Left cardiac atrium (tissue), 4 donors: ENCODE measurements around the gene ADAMTS13. TPM values are rescaled to one million over a fixed set of nuclear protein-coding genes. Genes with fewer than 3 reads are reported as not detected.

Source experiments
- ATAC-seq, 2 donors: fragments of 200-7000 bp; cut with Tn5 transposase; one replicate each; pipeline ENCODE4 v1.9.1; 2020; ENCODE audit warnings: mild to moderate bottlenecking in 2 of 2, moderate library complexity in 2 of 2
- DNase-seq: peaks from one replicate; pipeline ENCODE4 v3.0.0-alpha.2; 2020
- intact Hi-C, 2 donors: fragments of 100-400 bp; cut with DNase I; formaldehyde crosslinking; loops; one replicate each; pipeline versions ENCODE4 v1.14.1 to v1.15.1; 2022 to 2023
- total RNA-seq, 2 donors: library from RNA; stranded (reverse); fragmentation: NEBNext Ultra II Directional; extraction: Animal tissue kit (Norgen Biotek cat#: 25700); gene quantifications; one replicate each; pipeline ENCODE4 v1.2.1, GENCODE V29; 2021
- donor health status: DM: no; HTN: yes; CAD: no.
- donor health status: DM: no; HTN: yes; CAD: no; lungs with severe emphysema.
- donor health status: DM: yes; HTN: yes; CAD: no.
- donor health status: Dilated cardiomyopathy.

ADAMTS13 gene
- total RNA-seq, 2 donors from 2014 or later: 2.0 to 2.3 TPM

DNA sequence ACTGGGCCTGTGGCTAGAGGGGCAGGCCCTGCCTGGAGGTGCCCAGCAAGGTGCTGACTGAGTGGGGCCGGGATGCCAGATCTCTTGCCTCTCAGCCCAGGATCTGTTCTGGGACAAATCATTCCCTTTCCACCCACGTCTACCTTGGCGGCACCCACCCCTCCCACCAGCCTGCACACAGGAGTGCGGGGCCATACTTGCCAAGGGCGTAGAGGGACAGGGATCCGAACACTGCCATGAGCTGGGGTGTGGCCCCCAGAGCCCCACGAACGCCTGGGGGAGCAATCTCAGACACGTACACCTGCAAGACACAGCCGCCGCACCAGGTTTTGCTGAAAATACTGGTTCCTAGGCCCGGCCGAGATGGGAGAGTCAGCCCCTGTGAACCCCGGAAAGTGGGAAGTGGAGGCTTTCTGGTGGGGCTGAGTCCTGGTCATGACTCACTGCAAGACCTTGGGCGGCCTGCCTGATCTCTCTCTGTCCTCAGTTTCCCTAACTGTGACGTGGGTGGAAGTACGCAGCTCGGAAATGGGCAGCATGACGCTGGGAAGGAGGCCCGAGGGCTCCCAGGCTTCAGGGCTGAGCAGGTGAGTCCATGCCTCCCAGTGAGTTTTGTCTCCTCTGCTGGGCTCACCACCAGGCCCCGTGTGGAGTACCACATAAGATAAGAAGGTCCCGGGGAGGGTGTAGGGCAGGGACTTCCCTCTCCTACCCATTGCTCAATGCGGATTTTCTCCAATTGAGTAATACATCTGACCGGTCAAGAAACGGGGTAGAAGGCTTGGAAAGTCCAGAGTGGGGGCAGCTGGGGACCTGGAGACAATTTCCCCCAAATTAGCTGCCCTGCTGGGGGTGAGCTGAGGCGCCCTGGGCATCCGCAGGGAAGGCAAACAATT lies 54.1 kb downstream of the ADAMTS13 start:
- no peak for ATAC-seq

GRCh38 chr9:133476941-133477340 lies 54.8 kb downstream of the ADAMTS13 start:
- ATAC-seq: no peak
- intact Hi-C loops: no loop called here
- no peak for DNase-seq

More for the DNA sequence above, 54.1 kb downstream of the ADAMTS13 start:
- no peak for DNase-seq
- intact Hi-C loops: no loop called here

DNA sequence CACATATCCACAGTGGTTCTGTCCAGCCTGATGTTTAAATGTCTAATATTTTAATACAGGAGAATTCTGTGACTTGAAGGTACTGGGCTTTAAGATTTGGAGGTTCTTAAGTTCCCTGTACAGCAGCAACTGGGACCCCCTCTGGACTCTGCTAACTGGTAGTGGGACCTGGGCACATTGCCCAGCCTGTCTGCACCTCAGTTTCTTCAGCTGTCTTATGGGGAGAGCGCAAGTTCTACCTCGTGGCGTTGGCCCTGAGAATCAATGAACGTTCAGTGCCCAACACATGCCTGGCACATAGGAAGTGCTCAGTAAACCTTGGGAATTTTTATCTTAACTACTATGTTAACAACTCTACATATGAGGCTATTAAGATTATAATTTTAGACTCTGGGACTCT lies 55.3 kb downstream of the ADAMTS13 start:
- no peak for DNase-seq

DNA sequence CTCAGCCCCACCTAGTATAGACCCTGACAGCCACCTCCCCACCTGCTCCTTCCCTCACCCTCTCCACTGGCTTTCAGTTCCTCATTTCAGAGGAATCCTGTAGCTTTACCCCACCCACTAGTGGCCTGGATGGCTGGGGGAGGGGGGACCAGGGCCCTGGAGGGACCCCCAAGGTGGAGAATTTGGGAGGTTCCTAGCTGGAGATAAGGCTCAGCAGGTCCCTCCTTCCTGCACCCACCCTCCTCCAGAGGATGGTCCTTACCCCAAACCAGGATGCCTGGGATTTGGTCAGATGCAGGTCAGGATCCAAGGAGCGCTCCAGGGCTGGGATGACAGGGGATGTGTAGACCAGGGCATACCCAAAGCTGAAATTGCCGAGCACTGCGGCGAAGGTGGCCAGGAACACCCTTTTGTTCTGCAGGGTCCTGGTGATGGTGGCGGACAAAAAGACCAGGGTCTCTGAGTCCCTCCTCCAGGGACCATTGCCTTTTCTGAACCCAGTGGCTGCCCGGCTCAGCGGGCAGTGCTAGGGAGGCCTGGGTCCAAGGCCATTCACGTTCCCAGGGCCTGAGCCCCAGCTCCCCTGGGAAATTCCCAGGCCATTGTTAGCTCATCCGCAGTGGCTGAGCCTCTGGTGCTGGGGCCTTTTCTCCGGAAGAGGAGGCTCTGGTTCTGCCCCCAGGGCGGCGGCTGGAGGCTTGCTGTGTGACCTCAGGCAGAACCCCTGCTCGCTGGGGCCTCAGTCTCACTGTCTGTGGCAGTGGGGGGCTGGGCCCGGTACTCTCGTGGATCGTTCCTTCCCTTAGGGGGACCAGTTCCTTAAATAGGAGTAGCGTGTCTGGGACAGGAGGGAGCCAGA lies 56.1 kb downstream of the ADAMTS13 start:
- peak; percentile 60 for DNase-seq

More for the DNA sequence above, 55.3 kb downstream of the ADAMTS13 start:
- intact Hi-C loops: no loop called here
- no peak for ATAC-seq

GRCh38 chr9:133478851-133479711 lies 56.9 kb downstream of the ADAMTS13 start, which contains the start of gene SLC2A6:
Gene SLC2A6 (minus strand): TSS chr9:133479099. CDS start chr9:133479059, 40 bp downstream.
- ATAC-seq (peak; percentile 99), DNase-seq (peak; percentile 93)
- intact Hi-C loops: no loop called here

More for the DNA sequence above, 56.1 kb downstream of the ADAMTS13 start:
- intact Hi-C loops: no loop called here
- peak; percentile 36 to 52 for ATAC-seq

DNA sequence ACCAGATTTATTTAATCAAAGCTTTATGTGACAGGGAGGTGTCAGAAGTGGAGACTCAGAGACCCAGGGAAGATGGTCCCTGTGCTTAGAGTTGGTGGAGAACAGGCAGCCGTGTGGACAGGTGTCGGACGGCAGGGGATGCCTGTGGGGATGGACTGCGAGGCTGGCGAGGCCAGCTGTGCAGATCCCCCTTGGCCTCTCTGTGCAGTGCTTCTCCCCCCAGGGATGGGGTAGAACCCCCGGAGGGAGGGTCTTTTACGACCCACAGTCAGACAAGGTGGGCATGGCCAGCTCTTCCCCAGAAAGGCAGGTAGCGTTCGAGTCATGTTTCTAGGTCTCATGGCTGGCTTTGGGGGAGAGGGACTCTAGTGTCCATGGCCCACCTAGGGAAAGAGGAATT lies 61.4 kb downstream of the ADAMTS13 start:
- DNase-seq: peak; percentile 9
- intact Hi-C loops: no loop called here
- ATAC-seq: no peak

DNA sequence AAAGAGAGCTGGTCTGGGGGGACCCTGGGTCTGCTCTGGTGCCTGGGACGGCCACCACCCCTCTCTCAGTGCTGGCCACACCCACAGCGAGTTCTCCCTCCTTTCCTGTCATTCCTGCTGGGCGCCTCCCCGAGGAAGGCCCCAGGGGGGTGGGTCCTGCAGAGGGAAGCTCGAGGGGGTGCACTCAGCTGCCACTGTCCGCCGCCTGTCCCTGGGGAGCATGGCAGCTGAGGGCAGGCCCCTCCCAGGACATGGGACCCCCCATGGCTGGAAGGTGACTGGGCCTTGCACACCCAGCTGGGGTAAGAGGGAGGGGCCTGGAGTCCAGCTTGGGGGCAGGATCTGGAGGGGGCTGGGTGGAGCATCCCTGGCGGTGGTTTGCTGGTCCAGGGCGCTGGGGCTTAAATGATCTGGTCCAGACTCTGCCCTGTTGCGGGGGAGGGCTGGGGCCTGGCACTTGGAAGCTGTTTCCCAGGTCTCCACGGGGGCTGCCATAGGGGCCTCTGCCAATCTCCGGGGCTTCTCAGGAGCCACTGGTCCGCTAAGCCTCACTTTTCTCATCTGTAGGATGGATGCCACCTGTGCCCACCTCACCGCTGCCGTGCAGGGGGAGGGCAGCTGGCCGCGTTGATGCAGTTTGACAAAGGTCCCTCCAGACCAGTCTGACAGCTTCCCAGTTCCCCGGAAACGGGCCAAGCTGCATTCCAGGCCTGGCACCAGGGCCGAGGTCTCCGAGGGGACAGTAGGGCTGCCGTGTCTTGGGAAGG lies 62.7 kb downstream of the ADAMTS13 start:
- ATAC-seq (no peak), DNase-seq (no peak)
- intact Hi-C loops: loop anchor here in 1 of 2 donors (5.0 kb wide), 2 partner anchors 78 to 303 kb away; no protein-coding TSS in a partner anchor

DNA sequence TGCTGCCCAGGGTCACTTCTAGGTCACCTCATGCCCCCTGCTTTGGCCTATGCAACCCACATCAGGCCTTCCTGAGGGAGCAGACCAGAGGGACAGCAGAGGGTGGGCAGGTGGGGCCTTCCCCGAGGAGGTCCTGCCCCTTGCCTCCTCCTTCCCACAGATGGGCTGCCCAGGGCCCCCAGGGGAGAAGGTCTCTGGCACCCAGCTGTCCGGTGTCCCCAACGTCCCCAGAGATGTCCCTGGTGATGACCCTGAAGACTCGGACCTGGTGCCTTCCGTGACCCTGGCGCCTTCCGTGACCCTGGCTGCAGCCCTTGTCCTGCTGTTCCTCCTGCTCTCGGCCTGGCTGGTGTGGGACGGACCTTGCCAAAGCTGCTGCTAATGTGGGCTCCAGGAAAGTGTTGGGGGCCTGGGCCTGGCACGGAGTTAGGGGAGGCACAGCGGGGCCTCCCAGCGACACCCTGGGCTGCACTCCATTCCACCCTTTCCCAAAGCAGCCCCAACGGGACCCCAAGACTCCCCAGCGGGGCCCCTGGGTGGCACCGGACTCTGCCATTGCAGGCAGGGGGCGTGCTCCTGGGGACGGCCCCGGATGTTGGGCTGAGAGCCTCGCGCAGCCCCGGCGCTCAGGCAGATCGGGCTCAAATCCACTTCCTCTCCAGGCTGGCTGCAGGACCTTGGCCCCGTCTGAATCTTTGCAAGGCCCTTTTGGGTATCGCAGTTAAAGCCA lies 63.5 kb downstream of the ADAMTS13 start:
- ATAC-seq (peak in 1 of 2 donors; percentile 5), DNase-seq (peak; percentile 20)
- intact Hi-C loops: loop anchor here (1.0 to 5.0 kb wide), 4 partner anchors 78 to 303 kb away; no protein-coding TSS in a partner anchor

DNA sequence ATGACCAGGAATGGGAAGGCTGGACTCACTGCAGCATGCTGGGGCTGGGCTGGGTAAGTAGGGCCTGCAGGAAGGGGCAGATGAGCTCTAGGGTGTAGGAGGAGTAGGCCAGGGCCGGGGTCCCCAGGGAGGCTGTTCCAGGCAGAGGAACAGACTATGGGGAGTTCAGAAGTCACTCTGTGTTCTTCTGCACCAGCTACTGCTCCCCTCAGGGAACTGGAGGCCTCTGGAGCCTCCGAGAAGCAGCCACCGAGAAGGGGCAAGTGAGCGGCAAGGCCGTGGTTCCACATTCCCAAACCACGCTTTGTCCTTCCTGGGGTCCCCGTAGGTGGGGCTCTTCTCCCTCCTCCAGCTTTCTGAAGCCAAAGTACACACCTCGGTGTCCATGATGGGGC lies 65.2 kb downstream of the ADAMTS13 start:
- DNase-seq: no peak
- ATAC-seq: no peak
- intact Hi-C loops: loop anchor here (2.0 to 5.0 kb wide), 3 partner anchors 80 to 305 kb away; no protein-coding TSS in a partner anchor

GRCh38 chr9:133488686-133489252 lies 66.6 kb downstream of the ADAMTS13 start:
- ATAC-seq: no peak
- DNase-seq: no peak
- intact Hi-C loops: loop anchor here in 1 of 2 donors (5.0 kb wide), 2 partner anchors 81 to 306 kb away; no protein-coding TSS in a partner anchor

GRCh38 chr9:133489253-133490190 lies 67.4 kb downstream of the ADAMTS13 start:
- intact Hi-C loops: loop anchor here in 1 of 2 donors (5.0 kb wide), 2 partner anchors 82 to 307 kb away; no protein-coding TSS in a partner anchor

GRCh38 chr9:133490201-133490681 lies 68.1 kb downstream of the ADAMTS13 start:
- intact Hi-C loops: no loop called here
- ATAC-seq (no peak), DNase-seq (peak; percentile 17)

More at GRCh38 chr9:133489253-133490190, 67.4 kb downstream of the ADAMTS13 start:
- ATAC-seq (no peak), DNase-seq (no peak)

DNA sequence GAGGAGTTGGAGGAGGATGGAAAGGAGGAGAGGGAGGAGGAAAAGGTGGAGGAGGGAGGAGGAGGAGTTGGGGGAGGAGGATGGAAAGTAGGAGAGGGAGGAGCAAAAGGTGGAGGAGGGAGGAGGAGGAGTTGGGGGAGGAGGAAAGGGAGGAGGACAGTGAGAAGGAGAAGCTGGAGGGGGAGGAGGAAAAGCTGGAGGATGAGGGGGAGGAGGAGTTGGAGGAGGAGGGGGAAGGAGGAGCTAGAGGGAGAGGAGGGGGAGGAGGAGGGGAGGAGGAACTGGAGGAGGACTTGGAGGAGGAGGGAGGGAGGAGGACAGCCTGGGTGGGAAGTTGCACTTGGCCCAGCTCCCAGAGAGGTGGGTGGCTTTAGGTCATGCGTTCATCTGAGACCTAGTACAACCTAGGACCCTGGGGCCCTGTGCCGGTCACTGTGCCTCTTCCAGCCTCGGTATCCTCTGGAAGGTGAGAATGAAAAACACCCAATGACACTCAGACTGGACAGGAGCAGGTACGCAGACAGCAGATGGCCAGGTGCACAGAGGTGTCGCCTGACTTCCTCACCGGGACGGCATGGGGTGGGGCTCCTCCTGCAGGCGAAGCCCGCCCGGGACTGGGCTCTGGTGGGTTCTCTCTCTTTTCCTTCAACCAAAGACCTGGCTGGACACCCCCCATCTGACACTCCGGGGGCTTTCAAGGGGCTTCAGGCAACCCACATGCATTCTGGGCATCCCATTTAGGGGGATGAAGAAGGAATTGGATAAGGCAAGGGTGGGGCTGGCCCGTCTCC lies 68.9 kb downstream of the ADAMTS13 start:
- ATAC-seq (no peak), DNase-seq (peak; percentile 20)
- intact Hi-C loops: no loop called here

DNA sequence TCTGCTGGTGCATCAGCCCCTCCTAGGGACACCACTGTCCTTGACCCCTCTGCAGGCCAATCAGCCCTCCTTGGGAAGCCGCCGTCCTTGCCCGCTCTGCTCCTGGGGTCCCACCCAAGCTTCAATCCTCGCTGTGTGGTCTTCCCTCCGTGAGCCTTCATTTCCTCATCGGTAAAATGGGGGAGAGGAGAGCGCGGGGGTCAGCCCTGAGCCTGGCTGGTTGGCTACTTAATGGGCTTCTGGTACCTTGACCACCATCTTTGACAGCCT lies 69.4 kb downstream of the ADAMTS13 start:
- DNase-seq (peak; percentile 18), ATAC-seq (no peak)
- intact Hi-C loops: no loop called here
